ENCODE results near the gene SMG9.

SMG9 gene

DNA sequence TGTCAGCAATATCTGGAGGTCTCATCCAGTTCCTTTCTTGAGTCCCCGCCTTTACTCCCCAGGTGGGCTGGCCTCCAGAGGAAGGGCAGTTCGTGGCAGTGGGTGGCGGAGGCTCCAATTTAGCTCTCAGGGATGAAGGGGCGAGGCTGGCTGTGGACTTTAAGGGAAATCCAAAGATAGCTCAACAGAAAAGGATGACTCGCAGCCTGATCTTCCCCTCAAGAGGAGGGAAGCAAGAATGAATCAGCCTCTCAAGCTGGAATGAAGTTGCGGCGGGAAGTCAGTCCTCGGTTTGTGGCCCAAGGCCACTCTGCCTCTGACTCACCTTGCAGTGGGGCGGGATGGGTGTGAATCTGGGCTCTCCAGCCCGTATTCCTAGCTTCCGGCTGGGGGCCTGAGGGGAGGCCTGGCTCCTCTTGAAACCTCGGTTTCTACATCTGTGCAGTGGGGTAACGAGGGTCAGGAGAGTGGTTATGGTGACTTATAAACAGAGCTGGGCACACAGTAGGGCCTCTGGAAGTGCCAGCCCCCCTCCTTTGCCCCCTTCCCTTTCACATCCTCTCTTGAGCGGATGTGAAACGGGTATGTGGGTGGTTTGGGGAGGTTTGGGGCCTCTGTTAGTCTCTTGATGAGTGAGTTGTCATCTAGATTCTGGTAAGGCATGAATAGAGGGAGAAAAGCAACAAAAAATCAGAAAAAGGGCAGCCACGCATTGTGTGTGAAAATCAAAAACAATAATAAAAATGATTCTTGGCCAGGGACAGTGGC, 10.5 kb upstream of the SMG9 start:
- CTCF ChIA-PET = interaction anchor here (0.7 to 17.4 kb wide), 27 partner anchors 10 to 673 kb away, joined by 3 to 213 read pairs (median 4); partner anchors contain the start of genes KCNN4, PLAUR, SMG9 and ZNF283
- POLR2A ChIA-PET = interaction anchor here (0.8 to 4.3 kb wide), 9 partner anchors 8 to 170 kb away, joined by 3 to 43 read pairs (median 4); partner anchors contain the start of genes PLAUR, SMG9 and ZNF45
- Histone ChIP-seq H3K27ac (ENCODE audit: extremely low read depth, low read depth, low read length) (peak overlapping the region; percentile 3; the same call in 1 of the 2 replicates), H3K36me3 (ENCODE audit: control insufficient read depth in 2 of 2, insufficient read depth in 1 of 2, low read length in 2 of 2) (no peaks in the 10 kb centered on the region; a peak in 1 of 3 replicates), H3K4me3 (ENCODE audit: low read depth, low read length) (no peak overlapping the region), H3K4me1 (ENCODE audit: control insufficient read depth, insufficient read depth, low read length) (peaks cover 8% of the 10 kb centered on the region), H3K9me3 (ENCODE audit: control insufficient read depth, insufficient read depth, low read depth, low read length) (no peaks in the 10 kb centered on the region)
- no peak for TF ChIP-seq BCL11B (tag by site-specific recombination; IDR thresholded peaks at IDR 0.05; ENCODE audit: low read depth)
- peak; percentile 23; the same call in 1 of the 2 replicates for TF ChIP-seq ZNF10 (tag by site-specific recombination; IDR thresholded peaks at IDR 0.05)
- TF ChIP-seq, protein P1, sequence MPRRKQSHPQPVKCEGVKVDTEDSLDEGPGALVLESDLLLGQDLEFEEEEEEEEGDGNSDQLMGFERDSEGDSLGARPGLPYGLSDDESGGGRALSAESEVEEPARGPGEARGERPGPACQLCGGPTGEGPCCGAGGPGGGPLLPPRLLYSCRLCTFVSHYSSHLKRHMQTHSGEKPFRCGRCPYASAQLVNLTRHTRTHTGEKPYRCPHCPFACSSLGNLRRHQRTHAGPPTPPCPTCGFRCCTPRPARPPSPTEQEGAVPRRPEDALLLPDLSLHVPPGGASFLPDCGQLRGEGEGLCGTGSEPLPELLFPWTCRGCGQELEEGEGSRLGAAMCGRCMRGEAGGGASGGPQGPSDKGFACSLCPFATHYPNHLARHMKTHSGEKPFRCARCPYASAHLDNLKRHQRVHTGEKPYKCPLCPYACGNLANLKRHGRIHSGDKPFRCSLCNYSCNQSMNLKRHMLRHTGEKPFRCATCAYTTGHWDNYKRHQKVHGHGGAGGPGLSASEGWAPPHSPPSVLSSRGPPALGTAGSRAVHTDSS (tag by site-specific recombination; IDR thresholded peaks at IDR 0.05) = no peak
- peak; percentile 43; the same call in 1 of the 2 replicates for TF ChIP-seq ZNF18 (tag by site-specific recombination; IDR thresholded peaks at IDR 0.05)
- peak; percentile 56; the same call in 1 of the 2 replicates for TF ChIP-seq EGR2 (tag by site-specific recombination; IDR thresholded peaks at IDR 0.05; ENCODE audit: low read depth)
- TF ChIP-seq ZNF560 (tag by site-specific recombination; IDR thresholded peaks at IDR 0.05; ENCODE audit: borderline replicate concordance) = no peak
- no peak for TF ChIP-seq SALL2 (tag by site-specific recombination; IDR thresholded peaks at IDR 0.05; ENCODE audit: borderline replicate concordance)
- peak; percentile 66 for TF ChIP-seq SP2 (tag by site-specific recombination; IDR thresholded peaks at IDR 0.05)
- no peak for TF ChIP-seq TCF7L2 (IDR thresholded peaks at IDR 0.05; ENCODE audit: borderline replicate concordance, low read depth, low read length)
- no peak for TF ChIP-seq ZNF133 (tag by site-specific recombination; IDR thresholded peaks at IDR 0.05)
- 0 out of 2 replicates have a peak, but pooled peaks have one; percentile 21 for TF ChIP-seq ZXDB (tag by site-specific recombination; IDR thresholded peaks at IDR 0.05)
- TF ChIP-seq, protein P2, sequence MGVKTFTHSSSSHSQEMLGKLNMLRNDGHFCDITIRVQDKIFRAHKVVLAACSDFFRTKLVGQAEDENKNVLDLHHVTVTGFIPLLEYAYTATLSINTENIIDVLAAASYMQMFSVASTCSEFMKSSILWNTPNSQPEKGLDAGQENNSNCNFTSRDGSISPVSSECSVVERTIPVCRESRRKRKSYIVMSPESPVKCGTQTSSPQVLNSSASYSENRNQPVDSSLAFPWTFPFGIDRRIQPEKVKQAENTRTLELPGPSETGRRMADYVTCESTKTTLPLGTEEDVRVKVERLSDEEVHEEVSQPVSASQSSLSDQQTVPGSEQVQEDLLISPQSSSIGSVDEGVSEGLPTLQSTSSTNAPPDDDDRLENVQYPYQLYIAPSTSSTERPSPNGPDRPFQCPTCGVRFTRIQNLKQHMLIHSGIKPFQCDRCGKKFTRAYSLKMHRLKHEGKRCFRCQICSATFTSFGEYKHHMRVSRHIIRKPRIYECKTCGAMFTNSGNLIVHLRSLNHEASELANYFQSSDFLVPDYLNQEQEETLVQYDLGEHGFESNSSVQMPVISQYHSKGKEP (tag by site-specific recombination; IDR thresholded peaks at IDR 0.05) = no peak
- peak; percentile 57; the same call in 1 of the 2 replicates for TF ChIP-seq ZNF391 (tag by site-specific recombination; IDR thresholded peaks at IDR 0.05; ENCODE audit: borderline replicate concordance, low read depth)
- peak; percentile 35; the same call in 1 of the 2 replicates for TF ChIP-seq ZNF335 (tag by site-specific recombination; conservative IDR thresholded peaks at IDR 0.05)
- no peak for TF ChIP-seq ZNF843 (tag by site-specific recombination; IDR thresholded peaks at IDR 0.05)
- no peak for TF ChIP-seq ZSCAN18 (tag by site-specific recombination; IDR thresholded peaks at IDR 0.05)
- TF ChIP-seq ZSCAN30 (tag by site-specific recombination; IDR thresholded peaks at IDR 0.05) = no peak
- no peak for TF ChIP-seq ZNF837 (tag by site-specific recombination; IDR thresholded peaks at IDR 0.05)
- TF ChIP-seq GLIS1 (tag by site-specific recombination; IDR thresholded peaks at IDR 0.05) = peak; percentile 47; the same call in 1 of the 2 replicates
- TF ChIP-seq ZNF449 (tag by site-specific recombination; IDR thresholded peaks at IDR 0.05) = no peak
- TF ChIP-seq ZBTB17 (tag by site-specific recombination; IDR thresholded peaks at IDR 0.05) = peak; percentile 78
- no peak for TF ChIP-seq ZNF341 (tag by site-specific recombination; IDR thresholded peaks at IDR 0.05; ENCODE audit: low read depth)
- peak; percentile 99 for TF ChIP-seq KLF17 (tag by site-specific recombination; IDR thresholded peaks at IDR 0.05)
- TF ChIP-seq ZNF571 (tag by site-specific recombination; IDR thresholded peaks at IDR 0.05) = no peak
- no peak for TF ChIP-seq ZNF654 (tag by site-specific recombination; IDR thresholded peaks at IDR 0.05; ENCODE audit: low read depth)
- 0 out of 2 replicates have a peak, but pooled peaks have one; percentile 14 for TF ChIP-seq OSR2 (tag by site-specific recombination; IDR thresholded peaks at IDR 0.05)
- TF ChIP-seq ZNF354C (tag by site-specific recombination; IDR thresholded peaks at IDR 0.05; ENCODE audit: borderline replicate concordance, low read depth) = no peak
- no peak for TF ChIP-seq ZSCAN16 (tag by site-specific recombination; IDR thresholded peaks at IDR 0.05)
- TF ChIP-seq ZNF311 (tag by site-specific recombination; IDR thresholded peaks at IDR 0.05; ENCODE audit: borderline replicate concordance) = no peak
